DMS153 (cell line): ENCODE results near the gene AIPL1.

Source experiments
- DNase-seq: peaks from one replicate; lab custom pipeline; 2025; lab: John Stamatoyannopoulos, UW

The AIPL1 gene

GRCh38 chr17:6465206-6466003 lies 30.5 kb upstream of the AIPL1 start:
- no peak for DNase-seq

GRCh38 chr17:6464446-6465041 lies 29.6 kb upstream of the AIPL1 start:
- no peak for DNase-seq

DNA sequence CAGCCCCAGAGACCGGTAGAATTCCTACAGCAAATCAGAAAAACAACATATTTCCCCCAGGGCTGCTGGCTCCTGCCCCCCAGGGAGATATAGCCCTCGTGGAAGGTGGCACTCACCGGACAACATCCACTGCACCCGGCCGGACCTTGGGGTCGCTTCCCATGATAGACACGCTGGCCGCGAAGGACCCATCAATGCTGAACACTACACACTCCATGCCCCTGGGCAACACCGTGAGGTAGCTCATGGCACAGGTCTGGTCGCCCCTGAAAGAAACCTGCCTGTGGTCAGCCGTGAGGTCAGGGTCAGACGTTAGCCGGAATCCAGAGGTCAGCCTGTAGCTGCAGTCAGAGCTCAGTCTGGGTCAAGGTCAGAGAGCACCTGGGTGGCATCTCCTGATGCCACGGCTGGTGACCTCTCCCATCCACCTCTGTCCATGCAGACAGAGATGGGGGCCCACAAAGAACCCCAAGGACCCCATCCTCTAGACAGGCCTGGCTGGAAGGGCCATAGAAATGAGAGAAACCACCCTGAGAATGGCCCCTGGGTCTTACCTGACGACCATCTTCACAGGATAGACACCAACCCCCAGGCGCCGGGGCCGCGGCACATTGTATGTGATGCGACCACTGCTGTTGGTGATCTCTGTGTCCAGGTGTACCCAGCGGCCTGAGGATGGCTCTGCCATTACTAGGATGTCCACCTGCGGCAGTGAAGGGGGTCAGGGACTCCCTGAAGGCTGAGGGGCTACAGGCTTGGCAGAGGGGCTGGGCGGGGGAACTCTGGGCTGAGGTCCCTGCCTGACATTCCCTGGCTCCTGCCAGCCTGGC lies 28.9 kb upstream of the AIPL1 start:
- no peak for DNase-seq

GRCh38 chr17:6462692-6463091 lies 27.8 kb upstream of the AIPL1 start:
- DNase-seq, result no peak

DNA sequence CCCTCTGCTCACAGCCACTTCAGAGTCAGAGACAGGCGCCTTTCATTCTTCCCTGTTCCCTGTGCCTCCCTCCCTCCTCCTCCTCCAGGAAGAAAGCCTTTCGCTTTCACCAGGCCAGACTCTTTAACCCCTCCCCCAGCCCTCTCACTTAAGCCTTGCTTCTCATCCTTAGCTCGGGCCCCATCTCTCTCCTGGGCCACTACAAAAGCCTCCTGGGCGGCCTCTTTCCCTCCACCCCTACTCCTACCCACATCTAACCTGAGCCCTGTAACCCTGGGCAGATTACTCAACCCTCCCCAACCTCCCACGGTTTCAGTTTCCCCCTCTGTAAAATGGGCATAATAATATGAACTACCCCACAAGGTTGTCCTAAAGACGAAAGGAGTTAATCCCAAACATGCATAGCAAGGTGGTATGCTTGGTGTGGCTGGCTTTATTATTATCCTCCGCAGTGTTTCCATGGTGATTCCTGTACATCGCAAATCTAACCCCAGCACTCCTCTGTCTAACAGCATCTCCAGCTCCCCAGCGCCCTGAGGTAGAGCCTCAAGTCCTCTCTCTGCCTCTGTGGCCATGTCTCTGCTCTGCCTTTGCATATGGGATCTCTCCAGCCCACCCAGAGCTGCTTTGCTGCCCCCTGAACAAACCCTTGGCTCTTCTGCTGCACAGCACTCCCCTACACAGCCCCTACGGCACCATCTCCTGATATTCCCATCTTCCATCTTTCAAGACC lies 27.0 kb upstream of the AIPL1 start:
- DNase-seq, result no peak

GRCh38 chr17:6461246-6461645 lies 26.3 kb upstream of the AIPL1 start:
- DNase-seq, result no peak

DNA sequence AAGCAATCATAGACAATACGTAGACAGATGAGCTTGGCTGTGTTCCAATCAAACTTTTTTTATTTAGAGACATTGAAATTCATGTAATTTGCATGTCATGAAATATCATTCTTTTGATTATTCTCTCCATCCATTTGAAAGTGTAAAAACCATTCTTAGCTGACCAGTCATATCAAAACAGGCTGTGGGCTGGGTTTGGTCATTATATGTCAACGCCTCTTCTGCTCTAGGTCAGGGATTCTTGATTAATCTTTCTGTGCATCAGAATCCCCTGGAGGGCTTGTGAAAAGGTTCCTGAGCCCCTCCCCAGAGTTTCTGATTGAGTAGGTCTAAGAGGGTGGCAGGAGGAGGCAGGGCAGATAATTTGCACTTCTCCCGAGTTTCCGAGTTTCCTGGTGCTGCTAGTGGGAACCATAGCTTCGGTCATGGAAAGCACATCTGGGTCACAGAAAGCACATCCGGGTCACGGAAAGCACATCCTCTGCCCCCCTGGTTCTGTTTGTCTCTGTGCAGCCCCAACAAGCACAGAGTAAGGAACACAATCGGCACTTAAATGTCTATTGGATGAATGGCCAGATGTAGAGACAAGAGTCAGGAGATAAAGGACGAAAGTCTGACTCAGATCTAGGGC lies 25.7 kb upstream of the AIPL1 start:
- DNase-seq, result no peak

GRCh38 chr17:6458460-6458950 lies 23.6 kb upstream of the AIPL1 start:
- DNase-seq, result no peak

GRCh38 chr17:6457688-6458459 lies 23.0 kb upstream of the AIPL1 start:
- no peak for DNase-seq

DNA sequence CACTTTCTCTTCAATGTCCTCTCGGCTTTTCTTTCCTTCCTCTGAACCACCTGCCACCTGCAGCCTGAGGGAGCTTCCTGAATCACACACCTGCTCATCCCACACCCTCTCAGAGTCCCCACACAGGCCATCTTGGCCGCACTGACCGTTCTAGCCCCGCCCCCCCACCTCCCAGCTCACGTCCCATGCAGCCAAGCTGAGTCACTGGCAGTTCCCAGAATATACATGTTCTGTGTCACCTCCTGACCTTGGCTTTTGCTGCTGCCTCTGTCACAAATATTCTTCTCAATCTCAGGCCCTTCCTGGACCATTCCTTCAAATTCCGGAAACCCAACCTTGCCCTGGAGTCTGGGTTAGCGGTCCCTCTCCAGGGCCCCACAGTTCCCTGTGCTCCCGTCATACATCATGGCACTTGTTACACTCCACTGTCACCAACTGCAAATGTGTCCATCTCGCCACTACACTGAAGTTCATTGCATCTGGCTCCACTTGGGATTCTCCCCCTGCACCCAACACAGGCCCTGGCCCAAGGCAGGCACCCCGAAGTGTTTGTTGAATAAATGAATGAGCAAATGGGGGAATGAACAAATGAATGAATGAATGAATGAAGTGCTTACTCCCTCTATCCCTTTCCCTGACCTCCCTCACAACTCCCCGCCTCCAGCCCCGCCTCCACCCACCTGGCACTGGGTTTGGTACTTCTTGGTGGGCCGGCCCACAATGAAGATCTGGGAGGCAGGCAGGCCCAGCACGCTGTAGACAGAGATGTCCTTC lies 22.2 kb upstream of the AIPL1 start:
- DNase-seq, result peak; percentile 8

DNA sequence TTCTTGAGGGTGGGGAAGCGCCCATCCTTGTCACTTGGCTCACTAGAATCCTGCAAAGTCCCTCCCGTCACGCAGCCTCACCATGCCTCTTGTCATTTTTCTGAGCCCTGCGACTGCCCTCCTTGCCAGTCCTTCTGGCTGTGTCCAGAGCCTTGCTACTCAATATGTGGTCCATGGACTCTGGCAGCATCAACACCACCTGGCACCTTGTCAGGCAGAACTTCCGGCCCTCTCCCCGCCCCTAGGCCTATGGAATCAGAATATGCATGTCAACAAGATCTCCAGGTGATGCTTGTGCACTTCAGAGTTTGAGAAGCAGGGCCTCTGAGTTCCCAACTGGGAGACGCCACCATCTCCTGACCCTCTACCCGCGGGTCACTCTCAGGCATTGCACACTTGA lies 21.4 kb upstream of the AIPL1 start:
- peak; percentile 46 for DNase-seq

- peak; percentile 14 for DNase-seq
Measured at GRCh38 chr17:6455321-6455705, 20.4 kb upstream of the AIPL1 start.

GRCh38 chr17:6454495-6455320 lies 19.8 kb upstream of the AIPL1 start:
- no peak for DNase-seq

GRCh38 chr17:6453279-6454024 lies 18.5 kb upstream of the AIPL1 start:
- DNase-seq, result no peak

- no peak for DNase-seq
Measured at GRCh38 chr17:6452471-6453266, 17.7 kb upstream of the AIPL1 start.

GRCh38 chr17:6450926-6451832 lies 16.3 kb upstream of the AIPL1 start:
- DNase-seq, result no peak
